A549 (cell line): ENCODE data around the gene MYEOV. TPM values are rescaled to one million over a fixed set of nuclear protein-coding genes. Genes with fewer than 3 reads are reported as not detected.

Source experiments
- ATAC-seq, 2 experiments: fragments of 200-7000 bp in 1 of 2; fragments of >200 bp in 1 of 2; cut with Nextera tagmentation in 1 of 2; cut with Tn5 transposase in 1 of 2; 3 replicates each; pipeline versions ENCODE4 v1.8.0 to v1.9.1; 2018 to 2020; ENCODE audit warnings: mild to moderate bottlenecking in 1 of 2, moderate library complexity in 1 of 2
- CTCF ChIA-PET: fragments of 300-600 bp; sonication (Branson Sonifier 250); formaldehyde crosslinking; extraction: SDS; loops from one replicate; lab custom pipeline; 2021; ENCODE audit warnings: antibody characterized with exemption, inconsistent platforms; lab: Yijun Ruan, JAX
- POLR2A ChIA-PET: fragments of 350-600 bp; formaldehyde crosslinking; extraction: SDS; loops from one replicate; lab custom pipeline; 2021; ENCODE audit warnings: antibody characterized with exemption, inconsistent platforms; lab: Yijun Ruan, JAX
- DNase-seq, 2 experiments: peaks; one replicate each; pipeline versions ENCODE4 v3.0.0 to v3.0.0-alpha.2; 2011 to 2016; ENCODE audit warnings: low read depth in 1 of 2, low spot score in 1 of 2
- FAIRE-seq: peaks from 2 replicates; lab custom pipeline; 2011; peaks lifted over from hg19 to GRCh38; lab: Jason Lieb, UNC
- H3K27ac ChIP-seq, 2 experiments: fragments of >200 bp; sonication (Bioruptor Twin); formaldehyde crosslinking; 3 replicates each; pipeline ENCODE4 v1.5.1; 2016 to 2017
- H3K4me1 ChIP-seq: fragments of >200 bp; sonication (Bioruptor Twin); formaldehyde crosslinking; 3 replicates; pipeline ENCODE4 v1.6.1; 2016
- H3K4me2 ChIP-seq: fragments of >200 bp; sonication (Bioruptor Twin); formaldehyde crosslinking; 3 replicates; pipeline ENCODE4 v1.6.1; 2016
- H3K4me3 ChIP-seq: fragments of >200 bp; sonication (Bioruptor Twin); formaldehyde crosslinking; 3 replicates; pipeline ENCODE4 v1.5.1; 2016
- H3K9me3 ChIP-seq: fragments of >200 bp; sonication (Bioruptor Twin); formaldehyde crosslinking; 3 replicates; pipeline ENCODE4 v1.6.1; 2016
- CBX2 ChIP-seq: fragments of 200-600 bp; sonication (generic); IDR thresholded peaks from 2 replicates; pipeline ENCODE4 v1.6.1; 2016; ENCODE audit warnings: low read depth, mild to moderate bottlenecking, borderline replicate concordance
- CHD4 ChIP-seq: fragments of 200-600 bp; sonication (generic); IDR thresholded peaks from 2 replicates; pipeline ENCODE4 v1.6.1; 2016; ENCODE audit warnings: antibody characterized with exemption, mild to moderate bottlenecking, borderline replicate concordance
- EHF ChIP-seq: fragments of 250-450 bp; sonication (Bioruptor Pico); IDR thresholded peaks from 2 replicates; pipeline ENCODE4 v1.5.0; 2020; ENCODE audit warnings: mild to moderate bottlenecking
- FOSB ChIP-seq: fragments of 250-450 bp; sonication (Bioruptor Pico); IDR thresholded peaks from 2 replicates; pipeline ENCODE4 v1.5.0; 2020; ENCODE audit warnings: mild to moderate bottlenecking, moderate library complexity
- FOSL2 ChIP-seq, 2 experiments: fragments of 450-650 bp in 1 of 2; fragments of >200 bp in 1 of 2; sonication (Bioruptor Twin) in 1 of 2; formaldehyde crosslinking; IDR thresholded peaks; 2 replicates each; pipeline versions ENCODE4 v1.5.0 to v1.6.1; 2016 to 2020; ENCODE audit warnings: mild to moderate bottlenecking in 1 of 2, moderate library complexity in 1 of 2
- FOXS1 ChIP-seq: fragments of 250-450 bp; sonication (Bioruptor Pico); IDR thresholded peaks from 2 replicates; pipeline ENCODE4 v1.5.0; 2020; ENCODE audit warnings: mild to moderate bottlenecking, moderate library complexity
- HMGXB4 ChIP-seq: fragments of 250-450 bp; sonication (Bioruptor Pico); IDR thresholded peaks from 2 replicates; pipeline ENCODE4 v1.5.0; 2021; ENCODE audit warnings: mild to moderate bottlenecking, moderate library complexity, borderline replicate concordance
- HOXB13 ChIP-seq: fragments of 250-450 bp; sonication (Bioruptor Pico); IDR thresholded peaks from 2 replicates; pipeline ENCODE4 v1.5.0; 2020; ENCODE audit warnings: low read depth, mild to moderate bottlenecking, moderate library complexity
- JUNB ChIP-seq: fragments of >200 bp; sonication (Bioruptor Twin); formaldehyde crosslinking; IDR thresholded peaks from 2 replicates; pipeline ENCODE4 v1.6.1; 2016
- KDM1A ChIP-seq: fragments of 200-600 bp; sonication (generic); IDR thresholded peaks from 2 replicates; pipeline ENCODE4 v1.6.1; 2016; ENCODE audit warnings: low read depth, mild to moderate bottlenecking
- MAZ ChIP-seq: fragments of 150-350 bp; IDR thresholded peaks from 2 replicates; pipeline ENCODE4 v1.6.1; 2014; ENCODE audit warnings: antibody characterized with exemption, low read depth, low read length, borderline replicate concordance
- MYC ChIP-seq: IDR thresholded peaks from 2 replicates; pipeline ENCODE4 v1.6.1; 2012; ENCODE audit warnings: mild to moderate bottlenecking, inconsistent platforms, low read length, improper control_type of control experiment, borderline replicate concordance
- PBX3 ChIP-seq: IDR thresholded peaks from 2 replicates; pipeline ENCODE4 v1.6.1; 2012
- PHF8 ChIP-seq: fragments of 200-600 bp; sonication (generic); IDR thresholded peaks from 2 replicates; pipeline ENCODE4 v1.6.1; 2016; ENCODE audit warnings: low read depth, mild to moderate bottlenecking, antibody characterized with exemption, moderate library complexity, borderline replicate concordance
- POLR2AphosphoS2 ChIP-seq: conservative IDR thresholded peaks from 2 replicates; pipeline ENCODE4 v1.6.1; 2012; ENCODE audit warnings: low read length, improper control_type of control experiment, inconsistent platforms
- RARB ChIP-seq: fragments of 250-450 bp; sonication (Bioruptor Pico); IDR thresholded peaks from 2 replicates; pipeline ENCODE4 v1.8.0; 2021; ENCODE audit warnings: mild to moderate bottlenecking, moderate library complexity
- RCOR1 ChIP-seq: fragments of 150-350 bp; IDR thresholded peaks from 2 replicates; pipeline ENCODE4 v1.6.1; 2014; ENCODE audit warnings: antibody characterized with exemption, low read length, low read depth
- TP53 ChIP-seq: fragments of 250-450 bp; sonication (Bioruptor Pico); IDR thresholded peaks from 2 replicates; pipeline ENCODE4 v1.5.0; 2021; ENCODE audit warnings: mild to moderate bottlenecking, moderate library complexity
- ZNF302 ChIP-seq: fragments of 250-450 bp; sonication (Bioruptor Pico); IDR thresholded peaks from 2 replicates; pipeline ENCODE4 v1.9.0; 2021; ENCODE audit warnings: inconsistent platforms, mild to moderate bottlenecking, moderate library complexity
- ZSCAN20 ChIP-seq: fragments of 250-450 bp; sonication (Bioruptor Pico); IDR thresholded peaks from 2 replicates; pipeline ENCODE4 v1.8.0; 2022; ENCODE audit warnings: mild to moderate bottlenecking, moderate library complexity
- WGBS: methylation state at CpG from one replicate; pipeline ENCODE4 v1.1.6; 2017; ENCODE audit errors: missing lambda C conversion rate; 5-methylcytosine and 5-hydroxymethylcytosine counted together
- polyA plus RNA-seq, 4 experiments: library from polyadenylated mRNA; depleted of rRNA in 3 of 4; stranded (reverse); fragments of >200 nt; fragmentation: RNase III in 1 of 4; extraction: RNeasy Plus Mini Kit Qiagen cat#74134 plus additional on column Dnase treatment in 1 of 4; gene quantifications; 2 replicates in 3 of 4; 3 replicates in 1 of 4; pipeline ENCODE4 v1.2.3, GENCODE V29; 2011 to 2017
- TF ChIP-seq, protein P1 (sequence below): fragments of >200 bp; sonication (Bioruptor Twin); formaldehyde crosslinking; IDR thresholded peaks from 3 replicates; pipeline ENCODE4 v1.5.1; 2016

Gene MYEOV
- polyA plus RNA-seq, 2 of the 4 experiments (the other 2 are of a cell fraction): 92.3 to 102 TPM

DNA sequence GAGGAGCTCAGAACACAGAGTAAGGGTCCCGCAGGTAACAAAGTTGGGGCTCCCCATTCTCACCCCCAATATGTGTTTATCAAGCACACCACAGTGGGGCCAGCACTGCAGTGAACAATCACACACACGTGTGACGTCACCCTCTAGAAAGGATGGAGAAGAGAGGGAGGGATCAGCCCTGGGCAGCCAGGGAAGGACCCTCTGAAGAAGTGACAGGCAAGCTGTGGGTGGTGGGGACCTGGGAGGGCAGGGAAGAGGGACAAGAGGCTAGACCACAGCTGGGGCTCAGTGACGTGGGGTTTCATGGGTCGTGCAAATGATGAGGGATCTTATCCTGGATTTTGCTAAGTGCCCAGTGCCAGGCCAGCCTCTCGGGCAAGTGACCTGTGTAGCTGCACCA, 28.7 kb upstream of the MYEOV start:
- Histone ChIP-seq H3K27ac (no peak overlapping the region), H3K9me3 (no peaks in the 10 kb centered on the region), H3K4me3 (no peak overlapping the region), H3K4me2 (no peak overlapping the region), H3K4me1 (no peaks in the 10 kb centered on the region)
- 89% methylated on average over 6 of the region's 6 CpGs for WGBS
- CTCF ChIA-PET: interaction anchor here (1.1 to 1.2 kb wide), 2 partner anchors 134 to 378 kb away, joined by 4 read pairs; no protein-coding TSS in a partner anchor
- ATAC-seq (no peak), FAIRE-seq (no peak), DNase-seq (no peak)
- TF ChIP-seq HMGXB4 (CRISPR knock-in tag) (no peak), CHD4 (no peak), POLR2AphosphoS2 (no peak), HOXB13 (CRISPR knock-in tag) (no peak), CBX2 (no peak), MAZ (no peak), TP53 (CRISPR knock-in tag) (no peak), FOSB (CRISPR knock-in tag) (no peak), ZSCAN20 (CRISPR knock-in tag) (no peak)
- POLR2A ChIA-PET: no interaction called here

DNA sequence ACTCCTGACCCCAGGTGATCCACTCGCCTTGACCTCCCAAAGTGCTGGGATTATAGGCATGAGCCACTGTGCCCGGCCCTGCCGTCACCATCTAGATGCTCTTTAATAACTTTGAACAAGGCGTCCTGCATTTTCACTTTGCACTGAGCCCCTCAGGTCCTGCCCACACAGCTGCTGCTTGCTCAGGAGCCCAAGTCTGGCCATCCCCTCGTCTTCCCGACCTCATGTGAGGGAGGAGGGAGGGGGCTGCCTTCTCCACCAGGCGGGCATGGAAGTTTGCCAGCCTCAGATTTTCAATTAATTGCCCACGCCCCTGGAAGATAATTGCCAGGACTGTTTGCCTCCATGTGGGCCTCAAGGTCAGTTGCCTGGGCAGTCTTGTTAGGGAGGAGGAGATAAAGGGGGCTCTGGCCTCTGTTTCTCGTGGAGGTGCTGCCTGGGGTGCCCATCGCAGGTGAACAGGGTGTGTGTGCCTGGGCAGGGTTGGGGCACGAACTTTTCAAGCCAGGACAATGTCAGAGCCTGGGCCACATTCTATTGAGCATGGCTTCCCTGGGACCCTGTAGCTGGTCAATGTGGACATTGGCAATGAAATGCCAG, 27.9 kb upstream of the MYEOV start:
- no peak for TF ChIP-seq CHD4
- TF ChIP-seq JUNB: no peak
- TF ChIP-seq, protein P1, sequence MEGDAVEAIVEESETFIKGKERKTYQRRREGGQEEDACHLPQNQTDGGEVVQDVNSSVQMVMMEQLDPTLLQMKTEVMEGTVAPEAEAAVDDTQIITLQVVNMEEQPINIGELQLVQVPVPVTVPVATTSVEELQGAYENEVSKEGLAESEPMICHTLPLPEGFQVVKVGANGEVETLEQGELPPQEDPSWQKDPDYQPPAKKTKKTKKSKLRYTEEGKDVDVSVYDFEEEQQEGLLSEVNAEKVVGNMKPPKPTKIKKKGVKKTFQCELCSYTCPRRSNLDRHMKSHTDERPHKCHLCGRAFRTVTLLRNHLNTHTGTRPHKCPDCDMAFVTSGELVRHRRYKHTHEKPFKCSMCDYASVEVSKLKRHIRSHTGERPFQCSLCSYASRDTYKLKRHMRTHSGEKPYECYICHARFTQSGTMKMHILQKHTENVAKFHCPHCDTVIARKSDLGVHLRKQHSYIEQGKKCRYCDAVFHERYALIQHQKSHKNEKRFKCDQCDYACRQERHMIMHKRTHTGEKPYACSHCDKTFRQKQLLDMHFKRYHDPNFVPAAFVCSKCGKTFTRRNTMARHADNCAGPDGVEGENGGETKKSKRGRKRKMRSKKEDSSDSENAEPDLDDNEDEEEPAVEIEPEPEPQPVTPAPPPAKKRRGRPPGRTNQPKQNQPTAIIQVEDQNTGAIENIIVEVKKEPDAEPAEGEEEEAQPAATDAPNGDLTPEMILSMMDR: no peak
- TF ChIP-seq, all 56 proteins: peak for 0
- H3K4me2 ChIP-seq: no peak overlapping the region
- WGBS: 68% methylated on average over 11 of the region's 11 CpGs
- ChIA-PET CTCF (interaction anchor here (1.1 kb wide), 1 partner anchor 135 kb away, joined by 4 read pairs; no protein-coding TSS in a partner anchor), POLR2A (no interaction called here)
- no peak overlapping the region for H3K27ac ChIP-seq
- H3K4me3 ChIP-seq: no peak overlapping the region
- DNase-seq (no peak), FAIRE-seq (no peak), ATAC-seq (no peak)
- no peaks in the 10 kb centered on the region for H3K4me1 ChIP-seq
- no peaks in the 10 kb centered on the region for H3K9me3 ChIP-seq

DNA sequence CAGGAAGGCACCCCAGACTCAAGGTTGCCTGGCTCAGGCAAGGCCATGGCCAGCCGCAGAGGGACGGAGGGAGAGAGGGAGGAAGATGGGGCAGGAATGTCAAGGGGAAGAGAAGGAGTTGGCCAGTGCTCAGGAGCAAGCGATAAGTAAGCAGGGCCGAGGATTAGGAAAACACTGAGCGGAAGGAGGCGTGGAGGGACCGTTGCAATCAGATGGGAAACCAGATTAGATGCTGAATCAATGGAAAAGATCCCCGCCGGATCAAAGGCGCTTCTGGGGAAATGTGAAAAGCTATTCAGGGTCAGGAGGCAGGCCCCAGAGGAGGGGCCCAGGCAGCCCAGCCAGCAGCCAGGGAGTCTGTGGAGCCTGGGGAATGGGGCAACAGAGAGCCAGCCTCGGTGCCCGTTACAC, 26.6 kb upstream of the MYEOV start:
- ChIA-PET CTCF (interaction anchor here (1.3 kb wide), 1 partner anchor 10 kb away, joined by 3 read pairs; no protein-coding TSS in a partner anchor), POLR2A (no interaction called here)
- no peak for FAIRE-seq
- no peaks in the 10 kb centered on the region for H3K9me3 ChIP-seq
- no peak overlapping the region for H3K27ac ChIP-seq
- no peak for DNase-seq
- 91% methylated on average over 12 of the region's 12 CpGs for WGBS
- no peak for ATAC-seq
- H3K4me1 ChIP-seq: no peaks in the 10 kb centered on the region
- no peak overlapping the region for H3K4me2 ChIP-seq
- TF ChIP-seq RCOR1: no peak
- TF ChIP-seq RARB (CRISPR knock-in tag): no peak
- TF ChIP-seq PHF8: no peak
- no peak for TF ChIP-seq EHF (CRISPR knock-in tag)
- no peak for TF ChIP-seq FOXS1 (CRISPR knock-in tag)
- TF ChIP-seq KDM1A: no peak
- TF ChIP-seq MYC: no peak
- no peak for TF ChIP-seq ZNF302
- TF ChIP-seq PBX3: no peak
- TF ChIP-seq, protein P1: no peak
- no peak for TF ChIP-seq FOSL2 (IDR thresholded peaks at IDR 0.05)
- no peak for TF ChIP-seq FOSL2 (CRISPR knock-in tag; IDR thresholded peaks at IDR 0.05)
- no peak for TF ChIP-seq TP53 (CRISPR knock-in tag)
- no peak overlapping the region for H3K4me3 ChIP-seq
